AG04450 (cell line): ENCODE measurements around the gene RGS12. TPM values are rescaled to one million over a fixed set of nuclear protein-coding genes. Genes with fewer than 3 reads are reported as not detected.

Source experiments
- CTCF ChIA-PET: fragments of 300-600, 350-600 bp; formaldehyde crosslinking; extraction: SDS; loops from one replicate; lab custom pipeline; 2022; ENCODE audit warnings: antibody characterized with exemption, inconsistent platforms; lab: Charles Lee
- POLR2A ChIA-PET: fragments of 350-600 bp; formaldehyde crosslinking; extraction: SDS; loops from one replicate; lab custom pipeline; 2021; ENCODE audit warnings: antibody characterized with exemption, inconsistent platforms; lab: Yijun Ruan, JAX
- DNase-seq: peaks from one replicate; pipeline ENCODE4 v3.0.0-alpha.2; 2011; ENCODE audit warnings: low read depth, low spot score
- H3K27ac ChIP-seq: one replicate; pipeline ENCODE4 v1.5.1; 2012; ENCODE audit warnings: low read depth, low read length, control low read depth
- H3K27me3 ChIP-seq: one replicate; pipeline ENCODE4 v1.6.0; 2012; ENCODE audit warnings: low read length; ENCODE audit not compliant: control insufficient read depth, insufficient read depth
- H3K4me3 ChIP-seq: 2 replicates; pipeline ENCODE4 v1.5.1; 2011; ENCODE audit warnings: mild to moderate bottlenecking, low read depth, low read length, control low read depth
- H3K9me3 ChIP-seq: 2 replicates; pipeline ENCODE4 v1.5.1; 2012; ENCODE audit warnings: low read length; ENCODE audit not compliant: control insufficient read depth, insufficient read depth
- polyA plus RNA-seq: library from polyadenylated mRNA; depleted of rRNA; stranded (reverse); fragments of >200 nt; gene quantifications from 2 replicates; pipeline ENCODE4 v1.2.3, GENCODE V29; 2011
- TF ChIP-seq, protein P1 (sequence below): IDR thresholded peaks from 2 replicates; pipeline ENCODE4 v1.5.1; 2011; ENCODE audit warnings: low read depth, low read length, control low read depth, inconsistent platforms

RGS12 gene
- polyA plus RNA-seq, 1 experiment, result 12.5 TPM

DNA sequence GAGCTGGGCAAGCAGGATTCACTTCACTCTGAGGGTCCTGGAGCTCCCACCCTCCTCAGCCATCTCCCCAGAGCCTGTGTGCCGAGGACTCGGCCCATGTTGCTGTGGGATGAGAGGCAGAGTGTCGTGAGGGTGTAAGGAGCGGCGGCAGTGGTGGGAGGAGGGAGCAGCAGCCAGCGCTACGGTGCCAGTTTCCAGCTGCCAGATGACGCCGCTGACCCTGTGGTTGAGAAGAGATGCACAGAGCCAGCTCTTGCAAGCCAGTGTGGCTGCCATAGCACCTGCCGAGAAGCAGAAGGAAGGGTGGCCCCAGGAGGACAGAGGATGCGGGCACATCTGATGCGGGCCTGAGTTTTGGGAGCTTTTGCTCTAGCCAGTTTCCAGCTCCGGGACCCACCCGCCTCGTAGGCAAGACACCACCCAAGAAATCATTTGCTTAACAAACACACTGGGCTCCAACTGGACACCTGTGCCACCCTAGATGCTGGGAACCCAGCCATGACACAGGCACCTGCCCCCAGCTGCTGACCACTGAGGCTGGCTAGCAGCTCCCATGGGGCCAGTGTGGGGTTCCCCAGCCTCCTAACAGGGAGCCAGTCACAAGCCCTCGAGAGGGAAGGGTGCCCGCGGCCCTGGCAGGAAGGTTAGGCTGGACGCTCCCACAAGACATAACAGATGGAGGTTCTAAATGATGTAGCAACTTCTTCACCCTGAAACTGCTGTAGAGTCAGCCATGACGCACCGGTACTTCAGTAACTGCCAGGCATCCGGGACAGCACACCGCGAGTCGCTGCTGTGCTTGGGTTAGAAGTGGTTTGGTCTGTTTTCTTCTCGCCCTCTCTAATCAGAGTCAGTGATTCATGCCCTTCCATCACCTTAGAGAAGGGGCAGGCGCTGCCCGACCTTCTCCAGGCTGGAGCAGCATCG, 35.0 kb upstream of the RGS12 start:
- no peak overlapping the region for H3K27ac ChIP-seq
- POLR2A ChIA-PET, result no interaction called here
- DNase-seq, result no peak
- H3K9me3 ChIP-seq, result no peaks in the 10 kb centered on the region; the same call in 1 of the 2 replicates
- TF ChIP-seq, protein P1, sequence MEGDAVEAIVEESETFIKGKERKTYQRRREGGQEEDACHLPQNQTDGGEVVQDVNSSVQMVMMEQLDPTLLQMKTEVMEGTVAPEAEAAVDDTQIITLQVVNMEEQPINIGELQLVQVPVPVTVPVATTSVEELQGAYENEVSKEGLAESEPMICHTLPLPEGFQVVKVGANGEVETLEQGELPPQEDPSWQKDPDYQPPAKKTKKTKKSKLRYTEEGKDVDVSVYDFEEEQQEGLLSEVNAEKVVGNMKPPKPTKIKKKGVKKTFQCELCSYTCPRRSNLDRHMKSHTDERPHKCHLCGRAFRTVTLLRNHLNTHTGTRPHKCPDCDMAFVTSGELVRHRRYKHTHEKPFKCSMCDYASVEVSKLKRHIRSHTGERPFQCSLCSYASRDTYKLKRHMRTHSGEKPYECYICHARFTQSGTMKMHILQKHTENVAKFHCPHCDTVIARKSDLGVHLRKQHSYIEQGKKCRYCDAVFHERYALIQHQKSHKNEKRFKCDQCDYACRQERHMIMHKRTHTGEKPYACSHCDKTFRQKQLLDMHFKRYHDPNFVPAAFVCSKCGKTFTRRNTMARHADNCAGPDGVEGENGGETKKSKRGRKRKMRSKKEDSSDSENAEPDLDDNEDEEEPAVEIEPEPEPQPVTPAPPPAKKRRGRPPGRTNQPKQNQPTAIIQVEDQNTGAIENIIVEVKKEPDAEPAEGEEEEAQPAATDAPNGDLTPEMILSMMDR, result no peak
- CTCF ChIA-PET, result no interaction called here
- peaks cover 7% of the 10 kb centered on the region for H3K27me3 ChIP-seq
- H3K4me3 ChIP-seq, result no peak overlapping the region

DNA sequence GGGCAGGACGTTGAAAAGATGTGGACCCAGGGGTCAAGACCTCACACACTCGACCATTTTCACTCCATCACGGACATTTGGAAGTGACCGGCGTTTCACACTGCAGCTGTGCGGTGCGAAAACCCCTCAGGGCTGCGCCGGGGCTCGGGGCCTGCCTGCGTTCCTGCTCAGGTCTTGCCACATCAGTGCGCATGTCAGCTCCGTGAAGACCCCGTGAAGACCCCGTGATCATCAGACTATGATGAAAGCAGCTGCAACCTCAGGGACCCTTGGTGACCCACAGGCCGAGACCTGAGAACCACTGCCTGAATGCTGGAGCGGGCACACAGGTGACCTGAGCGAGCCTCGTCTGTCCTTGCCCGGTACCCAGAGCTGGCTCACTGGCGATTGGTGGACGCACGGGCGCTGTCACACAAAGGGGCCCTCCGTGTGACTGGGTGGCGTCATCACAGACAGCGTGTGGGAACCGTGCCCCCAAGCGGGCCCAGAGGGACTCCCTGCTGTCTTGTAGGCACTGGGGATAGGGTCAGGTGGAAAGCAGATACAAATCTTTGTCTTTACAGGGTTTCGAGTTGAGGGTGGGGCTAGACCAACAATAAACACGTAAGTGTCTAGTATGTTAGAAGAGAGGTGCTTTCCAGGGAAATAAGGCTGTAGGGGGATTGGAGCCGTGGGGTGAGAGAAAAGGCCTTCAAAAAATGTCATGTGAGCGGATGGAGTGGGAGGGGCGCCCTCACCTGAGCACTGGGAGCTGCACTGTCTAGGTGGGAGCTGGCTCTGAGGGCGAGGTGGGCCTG, 31.2 kb upstream of the RGS12 start:
- TF ChIP-seq, protein P1, result no peak
- CTCF ChIA-PET, result no interaction called here
- POLR2A ChIA-PET, result no interaction called here
- H3K27me3 ChIP-seq, result peaks cover 22% of the 10 kb centered on the region
- no peak overlapping the region for H3K27ac ChIP-seq
- DNase-seq, result no peak
- no peaks in the 10 kb centered on the region; the same call in 1 of the 2 replicates for H3K9me3 ChIP-seq
- no peak overlapping the region for H3K4me3 ChIP-seq

DNA sequence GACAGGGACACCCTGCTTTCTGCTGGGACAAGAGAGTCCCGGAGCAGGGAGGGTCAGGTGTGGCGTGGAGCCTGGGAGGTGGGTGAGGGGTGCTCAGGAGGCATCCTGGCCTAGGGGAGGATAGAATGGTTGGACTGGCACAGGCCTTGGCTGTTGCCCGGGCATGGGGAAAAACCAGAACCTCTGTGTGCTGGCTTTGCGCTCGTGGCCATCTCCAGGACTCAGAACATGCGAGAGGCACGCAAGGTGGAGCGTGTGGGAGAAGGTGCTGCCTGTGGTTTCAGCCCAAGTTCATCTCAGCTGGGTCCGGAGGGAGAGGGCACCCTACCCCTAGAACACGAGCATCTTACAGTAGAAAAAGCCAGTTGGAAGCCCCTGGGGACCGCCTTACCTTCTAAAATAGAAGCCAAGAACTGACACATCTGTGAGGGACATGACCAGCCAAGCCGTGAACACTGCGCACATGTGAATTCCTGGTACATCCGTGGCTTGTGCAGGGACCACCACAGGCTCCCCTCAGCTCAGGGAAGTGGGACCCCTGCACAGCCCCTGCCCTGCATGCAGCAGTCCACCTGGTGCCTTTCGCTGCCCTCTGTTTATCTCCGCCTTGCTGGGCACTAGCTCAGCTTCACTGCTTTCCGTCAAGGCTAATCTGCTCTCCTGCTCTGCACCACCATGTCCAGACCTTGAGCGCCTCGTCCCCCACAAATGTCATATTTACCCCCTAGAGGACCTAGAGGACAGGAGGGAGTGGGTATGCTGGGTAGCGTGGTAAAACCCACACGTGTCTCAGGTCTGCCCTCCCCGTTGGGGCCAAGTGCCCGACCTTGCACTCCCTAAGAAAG, 30.4 kb upstream of the RGS12 start:
- DNase-seq, result no peak
- POLR2A ChIA-PET, result no interaction called here
- H3K27me3 ChIP-seq, result peaks cover 22% of the 10 kb centered on the region
- CTCF ChIA-PET, result no interaction called here
- H3K4me3 ChIP-seq, result no peak overlapping the region
- no peak overlapping the region for H3K27ac ChIP-seq
- TF ChIP-seq, protein P1, result no peak
- no peaks in the 10 kb centered on the region; the same call in 1 of the 2 replicates for H3K9me3 ChIP-seq

DNA sequence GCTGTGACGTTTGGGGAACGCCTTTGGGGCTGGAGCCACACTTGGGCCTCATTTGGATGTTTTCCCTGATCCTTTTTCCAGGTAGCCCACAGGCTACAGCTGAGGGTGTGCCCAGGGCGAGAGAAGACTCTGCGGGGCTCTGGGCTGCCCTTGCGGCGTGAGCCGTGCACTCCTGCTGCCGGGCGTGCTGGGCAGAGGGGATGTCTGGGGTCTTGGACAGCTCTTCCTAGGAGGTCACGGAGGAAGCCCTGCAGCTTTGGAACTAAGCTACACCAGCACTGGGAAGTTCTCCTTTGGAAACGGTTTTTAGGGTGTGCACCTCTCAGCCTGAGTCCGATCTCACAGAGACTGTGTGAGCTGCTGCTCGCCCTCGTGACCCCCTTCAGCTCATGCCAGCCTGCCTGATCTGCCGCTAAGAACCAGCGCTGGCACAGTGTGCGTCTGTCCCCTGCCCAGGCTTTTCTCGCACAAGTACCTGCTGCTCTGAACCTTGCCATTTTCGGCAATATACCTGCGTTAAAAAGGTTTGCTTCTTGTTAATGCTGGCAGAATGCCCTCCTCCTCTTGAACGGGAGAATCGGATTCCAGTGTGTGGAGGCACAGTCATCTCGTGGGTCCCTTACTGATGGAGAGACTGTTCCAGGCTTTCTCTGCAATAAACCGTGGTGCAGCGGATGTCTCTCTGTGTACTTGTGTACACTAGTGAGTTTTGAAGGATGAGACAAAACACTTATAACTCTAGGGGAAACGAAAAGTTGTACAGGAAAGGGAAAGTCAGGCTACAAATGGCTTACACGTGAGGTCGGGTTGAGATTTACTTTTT, 29.6 kb upstream of the RGS12 start:
- CTCF ChIA-PET, result no interaction called here
- Histone ChIP-seq H3K27ac (no peak overlapping the region), H3K27me3 (peaks cover 22% of the 10 kb centered on the region), H3K4me3 (no peak overlapping the region), H3K9me3 (no peaks in the 10 kb centered on the region; the same call in 1 of the 2 replicates)
- POLR2A ChIA-PET, result no interaction called here
- DNase-seq, result no peak
- TF ChIP-seq, protein P1, result no peak
